Esophagus muscularis mucosa (tissue), 3 donors: ENCODE measurements around the gene TCERG1L.

ENCODE experiments used
- CTCF ChIP-seq, 3 experiments: fragments of 200-600 bp in 2 of 3; fragments of 450-650 bp in 1 of 3; sonication (generic) in 2 of 3; IDR thresholded peaks; one replicate each; pipeline ENCODE4 v1.5.1; 2017 to 2019; ENCODE audit warnings: antibody characterized with exemption in 3 of 3, mild to moderate bottlenecking in 2 of 3, moderate library complexity in 1 of 3
- POLR2A ChIP-seq: fragments of 450-650 bp; IDR thresholded peaks from one replicate; pipeline ENCODE4 v1.6.1; 2017; ENCODE audit warnings: antibody characterized with exemption, moderate library complexity, mild to moderate bottlenecking, low read depth

- TF ChIP-seq CTCF (IDR thresholded peaks at IDR 0.05) (no peak), POLR2A (no peak)
Measured at GRCh38 chr10:131180086-131180485, 131.4 kb downstream of the TCERG1L start.
